Cardiac fibroblast (primary cell): Measurements from ENCODE around the gene MTURN.

Source experiments
- DNase-seq, 2 donors: peaks; one replicate each; pipeline versions ENCODE4 v3.0.0 to v3.0.0-alpha.2; 2010; ENCODE audit warnings: low read depth in 2 of 2
- H3K4me3 ChIP-seq, 2 donors: replicated peaks in 1 of 2; 1 replicate in 1 of 2; 2 replicates in 1 of 2; pipeline ENCODE4 v1.5.1; 2011; ENCODE audit warnings: low read depth in 2 of 2, low read length in 2 of 2, mild to moderate bottlenecking in 2 of 2, moderate library complexity in 1 of 2
- CTCF ChIP-seq: IDR thresholded peaks from one replicate; pipeline ENCODE4 v1.5.1; 2011; ENCODE audit warnings: low read depth, mild to moderate bottlenecking, low read length, inconsistent platforms

Gene MTURN

GRCh38 chr7:30148951-30149459 is 14.2 kb downstream of the MTURN start:
- no peak overlapping the region for H3K4me3 ChIP-seq
- DNase-seq, result no peak
- TF ChIP-seq CTCF, result no peak

- no peak for TF ChIP-seq CTCF
- DNase-seq, result no peak
- no peak overlapping the region for H3K4me3 ChIP-seq
These were observed 15.0 kb downstream of the MTURN start for GRCh38 chr7:30149640-30150272.

- no peak for TF ChIP-seq CTCF
- no peak overlapping the region for H3K4me3 ChIP-seq
- DNase-seq, result no peak
These were observed 15.9 kb downstream of the MTURN start for GRCh38 chr7:30150711-30151110.

- TF ChIP-seq CTCF, result no peak
- no peak for DNase-seq
- H3K4me3 ChIP-seq, result no peak overlapping the region
These were observed 19.4 kb downstream of the MTURN start for GRCh38 chr7:30154111-30154587.

- no peak overlapping the region for H3K4me3 ChIP-seq
- DNase-seq, result no peak
- no peak for TF ChIP-seq CTCF
These were observed 20.7 kb downstream of the MTURN start for GRCh38 chr7:30155481-30155880.

- no peak for DNase-seq
- no peak overlapping the region for H3K4me3 ChIP-seq
- no peak for TF ChIP-seq CTCF
These were observed 22.4 kb downstream of the MTURN start for GRCh38 chr7:30157204-30157603.

- DNase-seq, result no peak
- no peak for TF ChIP-seq CTCF
- H3K4me3 ChIP-seq, result no peak overlapping the region
These were observed 24.4 kb downstream of the MTURN start for GRCh38 chr7:30159163-30159562.
